GM13976 (cell line): ENCODE data around the gene NEIL3.

Experiments used
- DNase-seq: peaks from one replicate; pipeline ENCODE4 v3.0.0; 2012; ENCODE audit warnings: low spot score
- in situ Hi-C: fragments of 300-500 bp; cut with MboI; formaldehyde crosslinking; loops from one replicate; pipeline ENCODE4 v1.12.0; 2022; ENCODE audit warnings: low sequenced_read_pairs, mixed read lengths, inconsistent platforms; ENCODE audit not compliant: unreplicated experiment
- TF ChIP-seq, protein P1 (sequence below): IDR thresholded peaks from 2 replicates; pipeline ENCODE4 v1.5.1; 2012; ENCODE audit warnings: borderline replicate concordance, mild to moderate bottlenecking; ENCODE audit not compliant: insufficient read depth; ENCODE audit errors: extremely low read depth, missing control alignments, control extremely low read depth

The NEIL3 gene

DNA sequence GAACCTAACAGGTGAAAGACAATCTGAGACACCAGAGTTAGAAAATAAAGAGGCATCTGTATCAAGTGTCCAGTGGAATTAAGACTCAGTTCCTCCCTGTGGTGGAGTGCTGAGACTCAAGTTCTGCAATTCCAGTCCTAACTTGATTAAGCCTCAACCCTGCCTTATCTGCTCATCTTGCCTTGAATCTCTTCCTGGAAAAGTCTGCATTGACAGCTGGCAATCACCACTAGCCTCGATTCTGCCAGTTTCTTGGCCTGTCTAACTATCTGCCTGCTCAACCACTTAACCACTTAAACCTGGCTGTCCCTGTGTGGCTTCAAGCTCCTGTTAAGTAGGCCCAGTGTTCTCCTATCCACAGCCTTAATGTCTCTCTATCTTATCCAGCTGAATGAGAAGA is 22.4 kb upstream of the NEIL3 start:
- in situ Hi-C loops = no loop called here
- DNase-seq = no peak
- TF ChIP-seq, protein P1, sequence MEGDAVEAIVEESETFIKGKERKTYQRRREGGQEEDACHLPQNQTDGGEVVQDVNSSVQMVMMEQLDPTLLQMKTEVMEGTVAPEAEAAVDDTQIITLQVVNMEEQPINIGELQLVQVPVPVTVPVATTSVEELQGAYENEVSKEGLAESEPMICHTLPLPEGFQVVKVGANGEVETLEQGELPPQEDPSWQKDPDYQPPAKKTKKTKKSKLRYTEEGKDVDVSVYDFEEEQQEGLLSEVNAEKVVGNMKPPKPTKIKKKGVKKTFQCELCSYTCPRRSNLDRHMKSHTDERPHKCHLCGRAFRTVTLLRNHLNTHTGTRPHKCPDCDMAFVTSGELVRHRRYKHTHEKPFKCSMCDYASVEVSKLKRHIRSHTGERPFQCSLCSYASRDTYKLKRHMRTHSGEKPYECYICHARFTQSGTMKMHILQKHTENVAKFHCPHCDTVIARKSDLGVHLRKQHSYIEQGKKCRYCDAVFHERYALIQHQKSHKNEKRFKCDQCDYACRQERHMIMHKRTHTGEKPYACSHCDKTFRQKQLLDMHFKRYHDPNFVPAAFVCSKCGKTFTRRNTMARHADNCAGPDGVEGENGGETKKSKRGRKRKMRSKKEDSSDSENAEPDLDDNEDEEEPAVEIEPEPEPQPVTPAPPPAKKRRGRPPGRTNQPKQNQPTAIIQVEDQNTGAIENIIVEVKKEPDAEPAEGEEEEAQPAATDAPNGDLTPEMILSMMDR = no peak

DNA sequence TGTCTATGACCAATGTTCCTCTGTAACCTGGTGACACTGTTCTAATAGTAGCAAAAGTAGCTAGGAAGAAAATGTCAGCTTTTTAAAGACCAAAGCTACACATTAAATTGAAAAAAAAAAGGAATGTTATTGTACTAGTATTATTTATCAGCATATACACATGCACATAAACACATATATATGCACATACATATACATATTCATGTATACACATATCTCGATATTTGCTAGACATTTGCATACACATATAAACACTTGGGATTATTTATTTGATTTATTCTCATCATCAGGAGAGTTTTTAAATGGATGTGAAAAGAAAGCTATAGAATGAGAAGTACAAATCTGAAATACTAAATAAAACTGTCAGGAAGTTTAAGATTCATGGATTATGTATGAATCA is 21.3 kb upstream of the NEIL3 start:
- TF ChIP-seq, protein P1 = no peak
- in situ Hi-C loops = no loop called here
- no peak for DNase-seq

DNA sequence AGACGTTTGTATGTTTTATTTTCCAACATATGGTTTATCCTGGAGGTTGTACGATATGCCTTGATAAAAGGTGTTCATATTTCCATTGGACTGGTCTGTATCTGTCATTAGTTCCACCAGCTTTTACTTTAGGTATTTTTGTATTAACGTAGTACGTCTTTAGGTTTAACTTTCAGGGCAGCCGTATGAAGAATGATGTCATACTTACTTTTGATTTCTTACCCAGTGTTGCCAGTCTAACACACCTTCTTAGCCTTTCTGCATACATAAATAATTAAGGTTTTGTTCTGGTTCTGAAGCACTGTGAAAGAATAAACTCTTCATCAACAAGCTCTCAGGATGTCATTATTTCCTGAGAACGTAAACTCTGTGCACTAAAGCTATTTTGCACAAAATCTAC is 18.9 kb upstream of the NEIL3 start:
- TF ChIP-seq, protein P1 = no peak
- DNase-seq = no peak
- in situ Hi-C loops = no loop called here

DNA sequence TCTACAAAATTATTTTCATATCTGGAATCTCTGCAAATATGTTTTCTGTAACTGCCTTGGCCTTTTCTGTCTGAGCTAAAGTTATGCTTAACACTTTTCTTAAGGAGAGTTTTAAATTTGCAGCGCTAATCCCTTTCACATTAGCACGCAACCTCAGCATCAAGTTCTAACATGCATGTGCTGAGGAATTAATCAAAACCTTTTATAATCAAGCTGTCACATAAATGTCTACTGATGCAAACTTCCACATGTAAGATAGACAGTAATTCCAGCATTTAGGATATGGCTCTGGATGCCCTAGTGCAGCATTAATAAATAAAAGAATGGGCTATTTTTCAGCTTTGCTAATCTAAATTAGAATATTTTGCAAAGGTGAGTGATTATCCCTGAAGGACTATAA is 17.5 kb upstream of the NEIL3 start:
- in situ Hi-C loops = no loop called here
- TF ChIP-seq, protein P1 = no peak
- no peak for DNase-seq

DNA sequence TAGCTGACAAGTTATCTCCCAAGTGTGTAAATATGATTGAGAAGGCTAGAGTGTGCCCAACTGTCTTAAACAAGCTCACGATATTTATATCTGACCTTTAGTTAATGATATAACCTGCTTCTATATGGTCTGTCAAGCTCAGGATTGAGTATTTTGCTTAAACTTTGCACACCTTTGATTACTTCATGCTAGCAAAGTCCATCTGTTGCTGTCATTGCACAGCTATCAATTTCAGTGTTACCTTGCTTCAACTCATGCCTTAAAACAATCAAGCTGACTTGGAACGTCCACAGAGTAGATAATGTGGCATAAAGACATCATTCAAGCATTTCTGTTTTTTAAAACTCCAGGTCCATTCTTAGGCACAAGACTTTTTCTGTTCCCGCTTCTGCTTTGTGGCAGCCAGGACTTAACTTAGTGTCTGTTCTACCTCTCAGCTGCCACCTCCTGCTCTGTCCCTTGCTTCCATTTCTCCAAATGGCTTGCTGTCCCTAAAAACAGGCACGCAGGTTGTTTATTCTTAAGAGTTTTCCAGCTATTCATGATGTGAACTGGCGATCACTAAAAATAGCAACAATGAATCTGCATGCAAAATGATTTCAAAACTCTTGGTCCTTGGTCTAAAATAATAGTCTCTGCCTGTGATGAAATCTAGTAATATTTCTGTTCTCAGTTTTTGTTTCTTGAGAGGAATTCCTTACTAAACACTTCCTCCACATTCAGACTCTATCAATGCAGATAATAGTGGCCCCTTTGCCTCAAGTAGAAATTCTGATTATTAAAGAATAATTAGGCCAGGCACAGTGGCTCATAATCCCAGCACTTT is 16.3 kb upstream of the NEIL3 start:
- no peak for DNase-seq
- TF ChIP-seq, protein P1 = no peak
- in situ Hi-C loops = no loop called here

DNA sequence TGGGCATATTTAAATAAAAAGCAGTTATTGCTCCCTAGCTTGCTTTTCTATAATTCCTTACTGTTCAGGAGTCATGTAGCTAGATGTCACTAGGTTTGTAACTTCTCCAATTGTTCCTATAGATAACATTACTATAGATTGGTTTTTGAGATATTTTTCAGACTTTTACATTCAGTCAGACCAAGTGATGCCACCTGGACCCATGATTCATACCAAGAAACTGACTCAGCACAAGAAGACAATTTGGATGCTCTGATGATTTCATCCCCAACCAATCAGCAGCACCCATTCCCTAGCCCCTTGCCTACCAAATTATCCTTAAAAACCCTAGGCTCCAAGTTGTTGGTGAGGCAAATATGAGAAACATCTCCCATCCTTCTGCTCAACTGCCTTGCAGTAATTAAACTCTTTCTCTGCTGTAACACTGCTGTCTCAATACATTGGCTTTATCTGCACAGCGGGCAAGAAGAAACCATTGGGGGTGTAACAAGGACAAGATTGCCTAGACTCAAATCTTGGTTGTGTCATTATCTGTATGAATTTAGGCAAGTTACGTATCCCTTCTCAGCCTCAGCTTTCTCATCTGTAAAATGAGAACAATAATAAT is 11.8 kb upstream of the NEIL3 start:
- DNase-seq = no peak
- in situ Hi-C loops = no loop called here
- TF ChIP-seq, protein P1 = no peak
